OCI-LY3 (cell line): ENCODE results near the gene UTP15.
A peak's percentile ranks its signal among the peaks of the same experiment; 100 is the strongest.

Experiments used
- CTCF ChIP-seq: fragments of 200-600, 300-600 bp; sonication (generic); IDR thresholded peaks from 2 replicates; pipeline ENCODE4 v1.5.1; 2014; ENCODE audit warnings: antibody characterized with exemption, low read length, low read depth
- EZH2phosphoT487 ChIP-seq: fragments of 200-600 bp; shearing (Covaris generic); IDR thresholded peaks from 2 replicates; pipeline ENCODE4 v1.6.1; 2018; ENCODE audit warnings: antibody characterized with exemption, mixed run types, low read depth

- TF ChIP-seq CTCF (peak; percentile 60), EZH2phosphoT487 (no peak)
Measured at GRCh38 chr5:73596705-73597328, 31.3 kb downstream of the UTP15 start.
